ENCODE results near the gene IER3IP1. TPM values are rescaled to one million over a fixed set of nuclear protein-coding genes. Genes with fewer than 3 reads are reported as not detected.

The IER3IP1 gene
- polyA plus RNA-seq, 3 donors: 32.0 to 38.6 (median 35.1) TPM

DNA sequence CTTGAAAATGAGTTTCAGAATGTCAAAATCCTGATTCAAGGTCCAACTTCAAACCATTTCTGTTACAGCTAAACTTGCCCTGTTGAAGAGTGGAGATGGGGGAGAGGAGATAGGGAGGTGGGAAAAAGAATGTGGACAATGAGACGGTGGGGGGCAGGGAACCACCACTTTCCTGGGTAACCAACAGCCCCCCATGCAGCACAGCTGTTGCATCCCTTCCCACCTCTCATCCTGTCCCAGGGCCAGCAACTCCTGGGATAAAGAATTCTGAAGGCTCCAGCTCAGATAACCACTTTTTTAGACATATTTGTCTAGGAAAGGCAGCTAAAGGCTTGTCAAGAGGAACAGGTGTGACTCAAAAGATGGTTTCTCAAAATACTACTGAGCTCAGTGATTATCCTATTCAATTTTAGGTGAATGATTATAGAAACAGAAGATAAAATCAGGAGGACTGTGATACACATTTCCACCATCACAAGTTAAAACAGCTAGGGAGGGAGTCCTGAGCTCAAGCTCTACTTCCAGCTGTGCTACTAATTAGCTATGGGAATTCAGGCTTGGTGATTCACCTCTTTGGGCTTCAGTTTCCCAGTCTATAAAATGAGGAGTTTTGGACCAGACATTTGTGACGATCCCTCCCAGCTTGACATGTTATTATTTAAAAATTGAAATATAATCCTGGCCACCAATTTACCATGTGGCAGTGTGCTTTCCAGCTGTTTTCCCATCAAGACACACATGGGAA lies 62.2 kb downstream of the IER3IP1 start:
- DNase-seq (ENCODE audit: extremely low read depth in 1 of 11, low read depth in 9 of 11, low spot score in 4 of 11): no peak

DNA sequence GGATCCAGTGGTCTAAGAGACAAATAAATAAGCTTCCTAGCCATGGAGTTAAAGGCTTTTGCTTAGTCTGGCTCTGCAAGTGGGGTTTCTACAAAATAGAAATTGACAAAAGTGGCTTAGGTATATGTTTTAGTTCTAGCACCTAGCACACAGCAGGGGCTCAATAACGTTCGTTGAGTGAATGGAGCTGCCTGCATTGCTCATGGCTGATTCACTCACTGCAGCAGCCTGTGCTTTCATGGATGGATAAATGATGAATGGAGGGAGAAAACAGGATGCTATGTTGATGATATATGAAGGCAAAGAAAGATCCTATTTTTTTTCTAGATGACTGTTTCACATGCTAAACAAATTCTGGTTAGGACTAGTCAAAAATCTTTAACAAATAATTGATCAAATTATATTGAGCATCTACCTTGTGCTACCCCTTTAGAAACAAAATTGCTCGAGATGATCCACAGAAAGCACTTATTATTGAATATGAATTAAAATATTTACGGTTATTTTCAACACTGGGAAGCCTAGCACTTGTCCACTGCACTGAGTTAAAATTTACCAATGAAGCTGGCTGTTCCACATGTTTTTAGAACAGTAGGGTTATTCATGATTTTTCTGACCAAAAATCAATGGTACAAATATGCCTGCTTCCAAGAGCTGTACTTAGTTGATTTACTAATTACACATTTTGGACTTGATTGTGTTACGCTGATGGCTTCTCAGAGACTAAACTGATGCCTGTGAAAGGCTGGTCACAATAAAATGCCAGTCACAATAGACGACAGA lies 65.5 kb downstream of the IER3IP1 start:
- DNase-seq (ENCODE audit: extremely low read depth in 1 of 11, low read depth in 9 of 11, low spot score in 4 of 11): no peak

DNA sequence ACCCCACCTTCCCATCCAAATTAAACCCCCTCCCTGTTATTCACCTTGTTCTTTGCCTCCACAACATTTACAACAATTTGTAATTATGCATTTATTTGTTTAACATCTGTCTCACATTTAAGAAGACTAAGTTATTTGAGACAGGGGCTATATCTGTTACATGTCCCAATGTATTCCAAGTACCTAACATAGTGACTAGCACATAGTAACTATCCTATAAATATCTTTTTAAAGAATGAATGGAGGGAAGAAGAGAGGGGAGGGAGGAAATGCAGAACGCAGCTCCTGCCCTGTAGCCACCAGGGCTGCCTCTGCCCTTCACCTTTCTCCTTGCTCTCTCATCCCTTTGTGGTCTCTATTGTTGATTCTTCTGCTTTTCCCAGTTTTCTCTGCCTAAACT lies 66.4 kb downstream of the IER3IP1 start:
- DNase-seq (ENCODE audit: extremely low read depth in 1 of 11, low read depth in 9 of 11, low spot score in 4 of 11): no peak

DNA sequence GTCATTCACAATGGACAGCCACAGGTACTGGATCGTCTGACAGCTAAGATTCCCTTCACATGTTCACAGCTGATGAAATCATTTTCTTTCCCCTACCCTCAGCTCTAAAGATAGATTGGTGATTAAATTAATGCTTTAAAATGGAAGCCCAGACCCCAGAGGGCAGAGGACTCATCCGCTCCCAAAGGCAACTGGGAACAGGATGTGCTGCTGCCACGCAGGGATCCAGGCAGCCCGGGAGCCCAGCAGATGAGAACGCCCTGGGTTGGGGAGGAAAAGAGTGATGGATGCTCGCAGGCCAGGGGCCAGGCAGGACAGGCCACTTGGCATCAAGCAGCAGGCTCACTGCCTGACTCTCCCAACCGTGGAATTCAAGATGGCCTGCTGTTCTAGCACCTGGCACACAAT lies 67.2 kb downstream of the IER3IP1 start:
- DNase-seq (ENCODE audit: extremely low read depth in 1 of 11, low read depth in 9 of 11, low spot score in 4 of 11): no peak

DNA sequence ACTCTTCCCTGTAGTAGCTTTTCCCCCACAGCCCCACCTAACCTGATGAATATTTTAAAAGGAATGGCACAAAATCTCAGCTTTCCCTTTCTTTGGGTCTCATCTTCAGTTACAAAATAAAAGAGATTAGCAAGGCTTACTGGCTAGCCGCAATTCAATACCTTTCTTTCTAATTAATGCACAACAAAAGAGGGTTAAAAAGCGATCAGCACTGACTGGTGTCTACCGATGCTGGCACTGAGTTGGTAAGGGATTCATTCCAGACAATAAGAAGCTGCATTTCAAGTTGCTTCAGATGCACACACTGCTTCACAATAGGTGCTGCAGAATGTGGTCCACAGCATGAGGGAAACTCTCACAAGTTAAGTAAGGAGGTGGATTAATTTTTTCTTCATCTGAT lies 67.8 kb downstream of the IER3IP1 start:
- no peak for DNase-seq (ENCODE audit: extremely low read depth in 1 of 11, low read depth in 9 of 11, low spot score in 4 of 11)

Other genes starting within 250 kb of the IER3IP1 start
- not detected for gene ELOA2, start 140.7 kb downstream of the IER3IP1 start, polyA plus RNA-seq (ENCODE audit: insufficient read length in 3 of 3)
- 10 to 100 TPM; 46.4 to 59.0 (median 52.9) TPM for gene HDHD2, start 25.9 kb downstream of the IER3IP1 start, polyA plus RNA-seq (ENCODE audit: insufficient read length in 3 of 3)
- gene SKOR2, start 75.3 kb upstream of the IER3IP1 start, polyA plus RNA-seq (ENCODE audit: insufficient read length in 3 of 3): not detected

Data from renal cortex interstitium (tissue), 11 donors.